ENCODE results near the gene HCN2.

HCN2 gene

GRCh38 chr19:660793-661426 is 71.2 kb downstream of the HCN2 start:
- WGBS (ENCODE audit: insufficient coverage) = 34% methylated on average over 16 of the region's 20 CpGs
- Histone ChIP-seq H3K4me3 (ENCODE audit: control insufficient read depth in 1 of 7, extremely low read depth in 1 of 7, insufficient read depth in 4 of 7, low read depth in 2 of 7, low read length in 6 of 7) (peak overlapping the region in 6 of 7 experiments; percentile 20 to 89 (median 86)), H3K9me3 (ENCODE audit: control extremely low read depth in 1 of 5, control insufficient read depth in 4 of 5, insufficient read depth in 2 of 5, low read depth in 1 of 5, low read length in 4 of 5) (no peaks in the 10 kb centered on the region), H3K36me3 (ENCODE audit: control insufficient read depth in 4 of 4, insufficient read depth in 4 of 4, low read length in 3 of 4) (peaks cover 0 to 37% (median 10%) of the 10 kb centered on the region in 4 experiments), H3K4me1 (ENCODE audit: control extremely low read depth in 1 of 4, control insufficient read depth in 4 of 4, insufficient read depth in 4 of 4, low read length in 3 of 4) (peaks cover 0 to 58% (median 44%) of the 10 kb centered on the region in 4 experiments), H3K27ac (ENCODE audit: insufficient read depth in 1 of 2, low read depth in 1 of 2, low read length in 2 of 2, poor library complexity in 1 of 2, severe bottlenecking in 2 of 2) (peak overlapping the region; percentile 50 to 81), H3K27me3 (replicated peaks in 2 of 5; ENCODE audit: control insufficient read depth in 4 of 5, insufficient read depth in 5 of 5, low read length in 4 of 5) (no peaks in the 10 kb centered on the region)
- DNase-seq = no peak
- POLR2A ChIA-PET = no interaction called here
- CTCF ChIA-PET = interaction anchor here (0.9 to 1.9 kb wide), 4 partner anchors 14 to 77 kb away, joined by 3 to 5 read pairs (median 4); no protein-coding TSS in a partner anchor

DNA sequence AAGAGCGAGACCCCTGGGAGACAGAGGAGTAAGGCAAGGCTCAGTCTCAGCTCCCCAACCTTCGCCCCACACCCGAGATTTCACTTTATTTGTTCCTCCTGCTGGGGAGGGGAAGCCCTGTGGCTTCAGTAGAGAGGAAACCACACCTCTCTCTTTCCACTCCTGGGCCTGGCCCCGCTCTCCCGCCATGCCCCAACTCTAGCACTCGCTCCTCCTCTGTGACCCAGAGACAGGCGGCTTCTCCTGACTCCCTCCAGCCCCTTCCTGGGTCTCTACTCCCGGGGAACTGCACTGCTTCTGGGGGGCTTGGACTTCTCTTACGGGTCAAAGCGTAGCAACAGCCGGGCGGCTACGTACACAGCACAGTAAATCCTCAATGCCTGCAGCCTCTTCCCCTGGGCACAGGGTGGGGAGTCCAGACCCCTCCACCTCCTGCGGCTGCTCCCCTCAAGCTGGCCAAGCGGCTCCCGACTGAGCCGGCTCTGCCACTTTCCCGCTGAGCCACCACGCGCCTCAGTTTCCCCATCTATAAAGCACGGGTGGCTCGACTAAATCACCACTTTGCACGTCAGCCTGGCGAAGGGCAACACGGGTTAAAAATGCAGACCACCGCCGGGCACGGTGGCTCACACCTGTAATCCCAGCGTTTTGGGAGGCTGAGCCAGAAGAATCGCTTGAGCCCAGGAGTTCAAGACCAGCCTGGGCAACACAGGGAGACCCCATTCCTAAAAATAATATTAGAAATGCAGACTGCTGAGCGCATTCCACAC is 71.9 kb downstream of the HCN2 start:
- H3K36me3 ChIP-seq (ENCODE audit: control insufficient read depth in 4 of 4, insufficient read depth in 4 of 4, low read length in 3 of 4) = peaks cover 0 to 34% (median 10%) of the 10 kb centered on the region in 4 experiments
- H3K9me3 ChIP-seq (ENCODE audit: control extremely low read depth in 1 of 5, control insufficient read depth in 4 of 5, insufficient read depth in 2 of 5, low read depth in 1 of 5, low read length in 4 of 5) = no peaks in the 10 kb centered on the region
- POLR2A ChIA-PET = interaction anchor here (0.6 kb wide), 1 partner anchor 10 kb away, joined by 3 read pairs; no protein-coding TSS in a partner anchor
- H3K4me3 ChIP-seq (ENCODE audit: control insufficient read depth in 1 of 7, extremely low read depth in 1 of 7, insufficient read depth in 4 of 7, low read depth in 2 of 7, low read length in 6 of 7) = peak overlapping the region; percentile 20 to 89 (median 84)
- CTCF ChIA-PET = interaction anchor here (1.2 to 1.7 kb wide), 2 partner anchors 14 to 77 kb away, joined by 4 to 5 read pairs; no protein-coding TSS in a partner anchor
- DNase-seq = peak; percentile 50 to 72 (median 68)
- H3K27ac ChIP-seq (ENCODE audit: insufficient read depth in 1 of 2, low read depth in 1 of 2, low read length in 2 of 2, poor library complexity in 1 of 2, severe bottlenecking in 2 of 2) = peak overlapping the region; percentile 50 to 81
- WGBS (ENCODE audit: insufficient coverage) = 4% methylated on average over 30 of the region's 31 CpGs
- peaks cover 0 to 58% (median 43%) of the 10 kb centered on the region in 4 experiments for H3K4me1 ChIP-seq (ENCODE audit: control extremely low read depth in 1 of 4, control insufficient read depth in 4 of 4, insufficient read depth in 4 of 4, low read length in 3 of 4)
- no peaks in the 10 kb centered on the region for H3K27me3 ChIP-seq (replicated peaks in 2 of 5; ENCODE audit: control insufficient read depth in 4 of 5, insufficient read depth in 5 of 5, low read length in 4 of 5)

DNA sequence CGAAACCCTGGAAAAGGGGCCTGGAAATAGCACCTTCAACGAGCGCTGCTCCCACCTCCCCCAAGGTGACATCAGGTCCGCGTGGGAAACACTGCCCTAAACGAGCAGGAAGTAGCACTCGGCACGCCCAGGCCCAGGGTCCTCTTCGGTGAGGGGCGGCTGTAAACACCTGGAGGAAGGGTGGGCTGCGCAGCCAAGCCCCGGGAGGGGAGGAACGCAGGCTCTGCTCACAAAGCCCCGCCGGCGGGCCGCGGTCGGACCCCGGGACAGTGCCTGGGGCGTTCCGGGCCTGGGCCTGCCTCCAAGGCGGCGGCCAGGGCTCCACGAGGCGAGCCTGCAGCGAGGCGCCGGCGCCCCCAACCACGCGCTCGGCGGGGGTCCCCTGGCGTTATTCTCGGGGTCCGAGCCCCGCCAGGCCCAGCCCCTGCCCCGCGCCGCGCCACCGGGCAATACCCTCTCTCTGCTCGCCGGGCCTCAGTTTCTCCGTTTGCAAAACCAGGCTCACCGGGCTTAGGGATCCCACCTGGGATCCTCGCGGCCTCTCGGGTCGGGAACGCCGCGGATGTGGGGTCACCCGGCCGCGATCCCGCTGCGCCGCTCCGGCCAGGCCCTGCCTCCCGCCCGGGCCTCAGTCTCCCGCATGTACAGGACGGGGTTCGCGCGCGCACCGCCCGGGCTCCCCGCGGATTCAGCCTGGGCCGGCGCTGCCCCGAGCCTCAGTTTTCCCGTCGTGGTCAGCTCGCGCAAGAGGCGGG is 72.7 kb downstream of the HCN2 start:
- Histone ChIP-seq H3K9me3 (ENCODE audit: control extremely low read depth in 1 of 5, control insufficient read depth in 4 of 5, insufficient read depth in 2 of 5, low read depth in 1 of 5, low read length in 4 of 5) (peaks cover 0 to 1% (median 0%) of the 10 kb centered on the region in 5 experiments), H3K36me3 (ENCODE audit: control insufficient read depth in 4 of 4, insufficient read depth in 4 of 4, low read length in 3 of 4) (peaks cover 0 to 26% (median 5%) of the 10 kb centered on the region in 4 experiments), H3K4me1 (ENCODE audit: control extremely low read depth in 1 of 4, control insufficient read depth in 4 of 4, insufficient read depth in 4 of 4, low read length in 3 of 4) (peaks cover 0 to 58% (median 43%) of the 10 kb centered on the region in 4 experiments), H3K27ac (ENCODE audit: insufficient read depth in 1 of 2, low read depth in 1 of 2, low read length in 2 of 2, poor library complexity in 1 of 2, severe bottlenecking in 2 of 2) (peak overlapping the region; percentile 40 to 81), H3K27me3 (replicated peaks in 2 of 5; ENCODE audit: control insufficient read depth in 4 of 5, insufficient read depth in 5 of 5, low read length in 4 of 5) (no peaks in the 10 kb centered on the region), H3K4me3 (ENCODE audit: control insufficient read depth in 1 of 7, extremely low read depth in 1 of 7, insufficient read depth in 4 of 7, low read depth in 2 of 7, low read length in 6 of 7) (peak overlapping the region; percentile 20 to 89 (median 84))
- peak; percentile 38 to 74 (median 68) for DNase-seq
- ChIA-PET CTCF (interaction anchor here (1.3 kb wide), 1 partner anchor 37 kb away, joined by 3 read pairs; no protein-coding TSS in a partner anchor), POLR2A (interaction anchor here (0.6 to 1.5 kb wide), 3 partner anchors 10 to 37 kb away, joined by 3 to 4 read pairs (median 3); no protein-coding TSS in a partner anchor)
- WGBS (ENCODE audit: insufficient coverage) = under 1% methylated on average over 80 of the region's 81 CpGs

DNA sequence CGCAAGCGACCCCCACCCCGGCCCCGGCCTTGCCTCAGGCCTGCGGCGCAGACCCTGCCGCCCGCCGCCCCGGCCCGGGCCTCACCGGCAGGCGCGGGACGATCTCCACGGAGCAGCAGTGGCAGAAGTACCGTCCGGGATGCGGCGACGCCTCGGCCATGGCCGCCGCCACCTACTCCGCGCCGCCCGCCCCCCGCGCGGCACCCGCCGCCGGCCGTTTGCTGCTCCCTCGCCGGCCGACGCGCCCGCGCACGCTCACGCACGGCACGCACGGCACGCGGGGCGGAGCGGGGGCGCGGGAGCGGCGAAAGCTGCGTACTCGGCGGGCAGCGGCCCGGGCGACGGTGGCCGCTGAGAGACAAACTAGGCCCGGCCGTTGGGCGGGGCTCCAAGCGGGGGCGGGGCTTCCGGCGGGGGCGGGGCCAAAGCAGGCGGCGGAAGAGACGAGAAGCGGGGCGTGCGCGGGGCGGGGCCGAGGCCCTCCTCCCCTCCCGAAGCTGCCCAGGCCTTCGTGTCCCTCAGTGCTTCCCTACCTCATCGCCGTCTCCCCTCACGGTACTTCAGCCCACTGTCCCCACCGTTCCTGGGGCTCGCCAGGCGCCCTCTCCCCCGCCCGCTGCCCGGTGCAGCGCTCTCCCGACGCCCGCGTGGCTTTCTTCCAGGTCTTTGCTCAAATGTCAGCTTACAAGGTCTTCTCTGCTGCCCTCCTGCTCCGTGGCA is 73.4 kb downstream of the HCN2 start, which contains the start of gene RNF126:
RNF126 (minus strand) TSS at position 253 of the 720 bp plus-strand sequence; CDS start at position 160, 93 bp downstream.
- H3K4me3 ChIP-seq (ENCODE audit: control insufficient read depth in 1 of 7, extremely low read depth in 1 of 7, insufficient read depth in 4 of 7, low read depth in 2 of 7, low read length in 6 of 7) = peak within 1 kb of the TSS; percentile 58 to 89 (median 84)
- WGBS (ENCODE audit: insufficient coverage) = under 1% methylated on average over 83 of the region's 97 CpGs
- ChIA-PET CTCF (interaction anchor here (1.0 to 1.5 kb wide), 3 partner anchors 10 to 71 kb away, joined by 3 to 4 read pairs (median 3); no protein-coding TSS in a partner anchor), POLR2A (interaction anchor here (0.8 to 1.5 kb wide), 2 partner anchors 15 to 36 kb away, joined by 3 to 4 read pairs; no protein-coding TSS in a partner anchor)
- H3K27ac ChIP-seq (ENCODE audit: insufficient read depth in 1 of 2, low read depth in 1 of 2, low read length in 2 of 2, poor library complexity in 1 of 2, severe bottlenecking in 2 of 2) = peak within 1 kb of the TSS; percentile 40 to 81
- peaks cover 0 to 58% (median 45%) of the 10 kb centered on the region in 4 experiments for H3K4me1 ChIP-seq (ENCODE audit: control extremely low read depth in 1 of 4, control insufficient read depth in 4 of 4, insufficient read depth in 4 of 4, low read length in 3 of 4)
- no peaks in the 10 kb centered on the region for H3K27me3 ChIP-seq (replicated peaks in 2 of 5; ENCODE audit: control insufficient read depth in 4 of 5, insufficient read depth in 5 of 5, low read length in 4 of 5)
- peaks cover 0 to 20% (median 2%) of the 10 kb centered on the region in 4 experiments for H3K36me3 ChIP-seq (ENCODE audit: control insufficient read depth in 4 of 4, insufficient read depth in 4 of 4, low read length in 3 of 4)
- H3K9me3 ChIP-seq (ENCODE audit: control extremely low read depth in 1 of 5, control insufficient read depth in 4 of 5, insufficient read depth in 2 of 5, low read depth in 1 of 5, low read length in 4 of 5) = peaks cover 0 to 5% (median 0%) of the 10 kb centered on the region in 5 experiments
- peak; percentile 83 to 90 (median 88) for DNase-seq

DNA sequence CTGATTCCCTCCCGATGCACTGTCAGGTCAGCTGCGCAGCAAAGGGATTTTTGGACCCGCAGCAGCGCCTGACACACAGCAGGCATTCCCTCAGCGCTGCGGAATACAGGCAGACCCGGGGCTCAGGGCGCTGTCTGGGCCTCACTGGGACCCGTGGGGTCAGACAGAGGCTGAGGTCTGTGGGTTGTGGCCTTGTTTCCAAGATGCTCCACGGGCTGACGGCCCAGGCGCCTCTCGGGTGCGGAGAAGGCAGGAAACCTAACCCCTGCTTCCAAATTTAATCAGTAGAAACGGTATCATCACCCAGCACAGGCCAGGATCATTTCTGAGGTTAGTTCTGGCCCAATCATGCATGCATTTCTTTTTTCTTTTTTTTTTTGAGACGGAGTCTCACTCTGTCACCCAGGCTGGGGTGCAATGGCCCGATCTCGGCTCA is 74.0 kb downstream of the HCN2 start:
- 64% methylated on average over 16 of the region's 18 CpGs for WGBS (ENCODE audit: insufficient coverage)
- Histone ChIP-seq H3K36me3 (ENCODE audit: control insufficient read depth in 4 of 4, insufficient read depth in 4 of 4, low read length in 3 of 4) (peaks cover 0 to 14% (median 0%) of the 10 kb centered on the region in 4 experiments), H3K4me1 (ENCODE audit: control extremely low read depth in 1 of 4, control insufficient read depth in 4 of 4, insufficient read depth in 4 of 4, low read length in 3 of 4) (peaks cover 0 to 55% (median 46%) of the 10 kb centered on the region in 4 experiments), H3K4me3 (ENCODE audit: control insufficient read depth in 1 of 7, extremely low read depth in 1 of 7, insufficient read depth in 4 of 7, low read depth in 2 of 7, low read length in 6 of 7) (peak overlapping the region in 6 of 7 experiments; percentile 48 to 89 (median 67)), H3K9me3 (ENCODE audit: control extremely low read depth in 1 of 5, control insufficient read depth in 4 of 5, insufficient read depth in 2 of 5, low read depth in 1 of 5, low read length in 4 of 5) (peaks cover 0 to 8% (median 0%) of the 10 kb centered on the region in 5 experiments), H3K27me3 (replicated peaks in 2 of 5; ENCODE audit: control insufficient read depth in 4 of 5, insufficient read depth in 5 of 5, low read length in 4 of 5) (no peaks in the 10 kb centered on the region), H3K27ac (ENCODE audit: insufficient read depth in 1 of 2, low read depth in 1 of 2, low read length in 2 of 2, poor library complexity in 1 of 2, severe bottlenecking in 2 of 2) (peak overlapping the region in 1 of 2 experiments; percentile 76)
- no peak for DNase-seq
- ChIA-PET CTCF (interaction anchor here (1.0 to 1.5 kb wide), 3 partner anchors 9 to 70 kb away, joined by 3 to 4 read pairs (median 3); no protein-coding TSS in a partner anchor), POLR2A (interaction anchor here (0.8 to 1.5 kb wide), 2 partner anchors 14 to 36 kb away, joined by 3 to 4 read pairs; no protein-coding TSS in a partner anchor)

Measured in common myeloid progenitor, CD34-positive (primary cell).